Panc1 (cell line): Measurements from ENCODE around the gene COL5A1. TPM values are rescaled to one million over a fixed set of nuclear protein-coding genes. Genes with fewer than 3 reads are reported as not detected.
"Not testable (repeated sequence)": the region's sequence is repeated elsewhere in the genome, so short reads cannot be mapped to it uniquely, and the experiment has no call there.

Source experiments
- ATAC-seq: fragments of 200-7000 bp; cut with Tn5 transposase; 2 replicates; pipeline ENCODE4 v1.9.1; 2020; ENCODE audit warnings: mild to moderate bottlenecking, moderate library complexity
- BruUV-seq: library from RNA; stranded (reverse); fragments of 400-500 nt; replicated peaks from 2 replicates; lab custom pipeline; 2021; lab: Mats Ljungman, UMichigan
- CTCF ChIA-PET: fragments of 300-600 bp; sonication (Branson Sonifier 250); formaldehyde crosslinking; loops from one replicate; lab custom pipeline; 2022; ENCODE audit warnings: antibody characterized with exemption; lab: Charles Lee
- POLR2A ChIA-PET: fragments of 300-600 bp; sonication (Branson Sonifier 250); formaldehyde crosslinking; loops from one replicate; lab custom pipeline; 2022; ENCODE audit warnings: antibody characterized with exemption; lab: Charles Lee
- DNase-seq: peaks from one replicate; pipeline ENCODE4 v3.0.0-alpha.2; 2010; ENCODE audit warnings: low read depth, low spot score
- H3K27ac ChIP-seq: 2 replicates; pipeline ENCODE4 v1.5.1; 2011; ENCODE audit warnings: mild to moderate bottlenecking, low read length, inconsistent platforms
- H3K27me3 ChIP-seq: fragments of 200-500 bp; sonication (Bioruptor generic); 2 replicates; pipeline ENCODE4 v1.6.0; 2014; ENCODE audit warnings: low read length, inconsistent platforms; ENCODE audit not compliant: control insufficient read depth, insufficient read depth
- H3K36me3 ChIP-seq: fragments of 200-500 bp; sonication (Bioruptor generic); 2 replicates; pipeline ENCODE4 v1.5.1; 2014; ENCODE audit warnings: inconsistent platforms, mild to moderate bottlenecking, low read length, moderate library complexity; ENCODE audit not compliant: control insufficient read depth, insufficient read depth
- H3K4me1 ChIP-seq: 2 replicates; pipeline ENCODE4 v1.5.1; 2011; ENCODE audit warnings: inconsistent platforms, mild to moderate bottlenecking, low read length, moderate library complexity; ENCODE audit not compliant: control insufficient read depth, insufficient read depth
- H3K4me3 ChIP-seq, 2 experiments: 2 replicates each; pipeline ENCODE4 v1.5.1; 2011 to 2012; ENCODE audit warnings: low read depth in 2 of 2, low read length in 2 of 2, mild to moderate bottlenecking in 2 of 2, inconsistent platforms in 1 of 2, moderate library complexity in 1 of 2
- H3K9me3 ChIP-seq: fragments of 200-500 bp; sonication (Bioruptor generic); 2 replicates; pipeline ENCODE4 v1.5.1; 2014; ENCODE audit warnings: low read depth, mild to moderate bottlenecking, inconsistent platforms, low read length, moderate library complexity; ENCODE audit not compliant: control insufficient read depth, insufficient read depth
- CTCF ChIP-seq: fragments of 450-650 bp; IDR thresholded peaks from 2 replicates; pipeline ENCODE4 v1.5.1; 2017; ENCODE audit warnings: mild to moderate bottlenecking
- POLR2AphosphoS5 ChIP-seq: IDR thresholded peaks from 2 replicates; pipeline ENCODE4 v1.6.1; 2012; ENCODE audit warnings: mild to moderate bottlenecking, low read depth, low read length, moderate library complexity
- REST ChIP-seq, 2 experiments: IDR thresholded peaks; 2 replicates each; pipeline ENCODE4 v1.6.1; 2011 to 2012; ENCODE audit warnings: low read depth in 2 of 2, control low read depth in 1 of 2, low read length in 1 of 2, mild to moderate bottlenecking in 1 of 2, moderate library complexity in 1 of 2; ENCODE audit not compliant: insufficient read depth in 1 of 2
- SIN3A ChIP-seq: IDR thresholded peaks from 2 replicates; pipeline ENCODE4 v1.6.1; 2012; ENCODE audit warnings: low read depth, mild to moderate bottlenecking, low read length, moderate library complexity, borderline replicate concordance; ENCODE audit not compliant: insufficient read depth
- in situ Hi-C: cut with HindIII; loops from 2 replicates; pipeline ENCODE4 v1.10.0; 2016; ENCODE audit warnings: low sequenced_read_pairs, low pct_unique_long_range_greater_than_20kb
- intact Hi-C: fragments of 100-400 bp; cut with micrococcal nuclease; formaldehyde crosslinking; loops from one replicate; pipeline ENCODE4 v1.10.0; 2022; ENCODE audit not compliant: unreplicated experiment
- total RNA-seq: library from RNA; stranded (reverse); gene quantifications from one replicate; pipeline ENCODE4 v1.2.1, GENCODE V29; 2021; ENCODE audit not compliant: unreplicated experiment

The COL5A1 gene
- total RNA-seq, 1 experiment from 2014 or later = 5.7 TPM

GRCh38 chr9:134666831-134667230, 25.2 kb downstream of the COL5A1 start:
- H3K36me3 ChIP-seq = no peaks in the 10 kb centered on the region
- DNase-seq (no peak), ATAC-seq (no peak)
- BruUV-seq = no TSS peak
- TF ChIP-seq REST (IDR thresholded peaks at IDR 0.05; ENCODE audit: insufficient read depth in 1 of 2, low read depth in 2 of 2, low read length in 1 of 2) (no peak), POLR2AphosphoS5 (no peak), CTCF (no peak), SIN3A (no peak)
- in situ Hi-C loops (no loop called here), intact Hi-C loops (no loop called here)
- H3K4me3 ChIP-seq = no peak overlapping the region
- POLR2A ChIA-PET = no interaction called here
- peaks cover 2% of the 10 kb centered on the region for H3K4me1 ChIP-seq
- H3K27me3 ChIP-seq = no peaks in the 10 kb centered on the region
- CTCF ChIA-PET = no interaction called here
- H3K9me3 ChIP-seq = no peaks in the 10 kb centered on the region
- H3K27ac ChIP-seq = no peak overlapping the region

- H3K4me1 ChIP-seq, H3K9me3 ChIP-seq, H3K27me3 ChIP-seq, ATAC-seq, BruUV-seq, POLR2A ChIA-PET, H3K27ac ChIP-seq, CTCF ChIA-PET, in situ Hi-C loops, DNase-seq, H3K36me3 ChIP-seq, H3K4me3 ChIP-seq, intact Hi-C loops: not testable (repeated sequence)
Measured at GRCh38 chr9:134668977-134669376, 27.4 kb downstream of the COL5A1 start.

GRCh38 chr9:134669399-134669955, 27.9 kb downstream of the COL5A1 start:
- H3K36me3 ChIP-seq = no peaks in the 10 kb centered on the region
- no peak overlapping the region for H3K27ac ChIP-seq
- no peak for TF ChIP-seq REST (IDR thresholded peaks at IDR 0.05; ENCODE audit: insufficient read depth in 1 of 2, low read depth in 2 of 2, low read length in 1 of 2)
- TF ChIP-seq SIN3A = no peak
- no peak for TF ChIP-seq POLR2AphosphoS5
- no peak for ATAC-seq
- H3K4me1 ChIP-seq = peaks cover 2% of the 10 kb centered on the region
- in situ Hi-C loops = no loop called here
- POLR2A ChIA-PET = no interaction called here
- H3K27me3 ChIP-seq = no peaks in the 10 kb centered on the region
- CTCF ChIA-PET = no interaction called here
- intact Hi-C loops = no loop called here
- DNase-seq = no peak
- BruUV-seq = no TSS peak
- no peaks in the 10 kb centered on the region for H3K9me3 ChIP-seq
- no peak overlapping the region for H3K4me3 ChIP-seq
